ENCODE data around the gene EEF1A2. TPM values are rescaled to one million over a fixed set of nuclear protein-coding genes. Genes with fewer than 3 reads are reported as not detected.

Gene EEF1A2
- total RNA-seq, 4 donors from 2014 or later, result 0.75 to 5.0 (median 3.3) TPM

DNA sequence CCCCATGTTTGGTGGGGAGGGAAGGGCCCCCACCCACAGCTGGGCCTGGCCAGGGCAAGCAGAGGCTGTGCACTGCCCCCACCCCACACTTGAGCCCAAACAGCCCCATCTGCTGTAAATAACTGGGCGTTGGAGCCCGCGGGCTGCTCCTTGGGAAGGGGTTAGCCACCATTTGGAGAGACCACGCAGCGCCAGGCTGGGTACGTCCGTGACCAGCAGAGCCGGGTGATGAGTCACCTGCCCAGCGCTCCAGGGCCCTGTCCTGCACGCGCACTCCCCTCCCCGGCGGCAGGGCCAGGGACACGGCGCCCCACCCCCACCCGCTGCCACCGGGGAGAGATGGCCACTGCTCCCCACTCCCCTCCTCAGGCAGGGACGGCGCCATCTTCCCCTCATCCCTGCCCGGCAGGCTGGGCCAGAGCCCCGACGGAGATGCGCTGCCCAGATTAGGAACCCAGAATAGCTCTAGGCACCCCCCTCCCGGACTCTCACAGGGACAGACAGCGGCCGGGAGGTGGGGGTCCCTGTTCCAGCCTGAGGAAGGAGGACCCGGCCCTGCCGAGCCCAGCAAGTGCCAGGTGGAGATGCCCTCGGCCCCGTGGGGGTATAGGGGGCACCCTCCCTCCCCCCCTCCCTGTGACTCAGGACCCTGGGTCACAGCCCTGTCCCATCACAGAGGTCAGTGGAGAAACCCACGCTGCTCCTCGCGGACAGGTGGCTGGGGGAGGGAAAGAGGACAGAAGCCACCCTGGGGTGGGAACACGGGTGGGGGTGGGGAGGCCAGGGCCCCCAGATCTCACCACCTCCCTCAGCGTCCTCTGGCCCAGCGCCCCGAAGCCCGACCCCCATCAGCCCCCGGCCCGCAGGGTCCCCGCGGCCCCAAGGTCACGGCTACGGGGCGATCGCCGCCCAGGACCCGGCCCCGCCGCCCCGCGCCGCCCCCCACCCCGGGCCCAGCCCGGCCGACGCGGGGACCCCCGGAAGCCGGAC, 642 bp downstream of the EEF1A2 start:
- no peaks in the 10 kb centered on the region for H3K9me3 ChIP-seq
- WGBS, 2 donors (ENCODE audit: low coverage in 1 of 2), result 10% methylated on average over 34 of the region's 60 CpGs; no CpG with 5 or more reads in 1 of the 2 donors
- TF ChIP-seq POLR2A (IDR thresholded peaks at IDR 0.05), result no peak
- TF ChIP-seq POLR2AphosphoS5 (IDR thresholded peaks at IDR 0.05), result no peak
- no peak for TF ChIP-seq EP300 (IDR thresholded peaks at IDR 0.05; ENCODE audit: low read depth)
- TF ChIP-seq, protein P1, sequence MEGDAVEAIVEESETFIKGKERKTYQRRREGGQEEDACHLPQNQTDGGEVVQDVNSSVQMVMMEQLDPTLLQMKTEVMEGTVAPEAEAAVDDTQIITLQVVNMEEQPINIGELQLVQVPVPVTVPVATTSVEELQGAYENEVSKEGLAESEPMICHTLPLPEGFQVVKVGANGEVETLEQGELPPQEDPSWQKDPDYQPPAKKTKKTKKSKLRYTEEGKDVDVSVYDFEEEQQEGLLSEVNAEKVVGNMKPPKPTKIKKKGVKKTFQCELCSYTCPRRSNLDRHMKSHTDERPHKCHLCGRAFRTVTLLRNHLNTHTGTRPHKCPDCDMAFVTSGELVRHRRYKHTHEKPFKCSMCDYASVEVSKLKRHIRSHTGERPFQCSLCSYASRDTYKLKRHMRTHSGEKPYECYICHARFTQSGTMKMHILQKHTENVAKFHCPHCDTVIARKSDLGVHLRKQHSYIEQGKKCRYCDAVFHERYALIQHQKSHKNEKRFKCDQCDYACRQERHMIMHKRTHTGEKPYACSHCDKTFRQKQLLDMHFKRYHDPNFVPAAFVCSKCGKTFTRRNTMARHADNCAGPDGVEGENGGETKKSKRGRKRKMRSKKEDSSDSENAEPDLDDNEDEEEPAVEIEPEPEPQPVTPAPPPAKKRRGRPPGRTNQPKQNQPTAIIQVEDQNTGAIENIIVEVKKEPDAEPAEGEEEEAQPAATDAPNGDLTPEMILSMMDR (IDR thresholded peaks at IDR 0.05), result no peak
- DNase-seq, result no peak
- no peaks in the 10 kb centered on the region for H3K36me3 ChIP-seq
- intact Hi-C loops (cut with DNase I; ENCODE audit: low total_unique reads) (no loop called here), in situ Hi-C loops (cut with MboI; ENCODE audit: low pct_ligation_motif_present in 1 of 4, low pct_unique_long_range_greater_than_20kb in 1 of 4, low sequenced_read_pairs in 3 of 4) (no loop called here)
- H3K4me3 ChIP-seq, result peak overlapping the region in 2 of 4 donors; percentile 29 to 44
- H3K4me1 ChIP-seq, result peaks cover 0 to 19% (median 13%) of the 10 kb centered on the region in 4 donors
- peaks cover 73% of the 10 kb centered on the region for H3K27me3 ChIP-seq
- H3K27ac ChIP-seq, result no peak overlapping the region

DNA sequence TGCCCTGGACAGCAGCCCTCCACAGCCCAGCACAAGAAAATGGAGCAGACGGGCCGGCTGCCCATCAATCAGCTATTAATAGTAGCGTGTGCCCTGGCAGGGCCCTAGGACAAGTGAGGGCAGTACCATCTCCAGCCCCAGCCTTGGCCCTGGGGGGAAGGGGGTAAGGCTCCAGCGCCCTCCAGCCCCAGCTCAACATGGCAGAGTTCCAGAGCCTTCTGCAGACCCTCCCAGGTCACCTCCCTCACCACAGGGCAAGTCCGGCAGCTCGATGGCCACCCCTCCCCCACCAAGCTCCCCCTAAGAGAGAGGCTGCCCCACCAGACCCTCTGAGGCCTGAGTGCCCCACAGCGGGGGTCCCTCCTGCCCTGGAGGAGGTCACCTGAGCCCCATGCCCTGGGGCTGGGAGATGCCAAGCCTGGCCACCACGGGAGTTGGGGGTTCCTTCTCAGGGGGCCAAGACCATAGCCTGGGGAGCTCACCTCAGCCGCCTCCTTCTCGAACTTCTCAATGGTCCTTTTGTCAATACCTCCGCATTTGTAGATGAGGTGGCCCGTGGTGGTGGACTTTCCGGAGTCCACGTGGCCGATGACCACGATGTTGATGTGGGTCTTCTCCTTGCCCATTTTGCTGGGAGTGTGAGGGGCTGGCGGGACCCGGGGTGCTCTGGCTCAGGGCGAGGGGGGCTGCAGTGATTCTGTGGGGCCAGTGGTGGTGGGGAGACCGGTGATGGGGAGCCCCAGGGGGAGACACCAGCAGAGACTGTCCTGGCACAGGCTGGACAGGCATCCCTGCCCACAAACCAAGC, 1.5 kb downstream of the EEF1A2 start:
- Histone ChIP-seq H3K36me3 (no peaks in the 10 kb centered on the region), H3K4me1 (peaks cover 0 to 19% (median 13%) of the 10 kb centered on the region in 4 donors), H3K9me3 (no peaks in the 10 kb centered on the region), H3K27me3 (peaks cover 65% of the 10 kb centered on the region), H3K4me3 (no peak overlapping the region), H3K27ac (no peak overlapping the region)
- TF ChIP-seq POLR2AphosphoS5 (IDR thresholded peaks at IDR 0.05) (no peak), EP300 (IDR thresholded peaks at IDR 0.05; ENCODE audit: low read depth) (no peak)
- in situ Hi-C loops (cut with MboI; ENCODE audit: low pct_ligation_motif_present in 1 of 4, low pct_unique_long_range_greater_than_20kb in 1 of 4, low sequenced_read_pairs in 3 of 4), result no loop called here
- DNase-seq, result no peak
- intact Hi-C loops (cut with DNase I; ENCODE audit: low total_unique reads), result no loop called here
- WGBS, 2 donors (ENCODE audit: low coverage in 1 of 2), result 60% methylated on average over 2 to 19 of the region's 20 CpGs

DNA sequence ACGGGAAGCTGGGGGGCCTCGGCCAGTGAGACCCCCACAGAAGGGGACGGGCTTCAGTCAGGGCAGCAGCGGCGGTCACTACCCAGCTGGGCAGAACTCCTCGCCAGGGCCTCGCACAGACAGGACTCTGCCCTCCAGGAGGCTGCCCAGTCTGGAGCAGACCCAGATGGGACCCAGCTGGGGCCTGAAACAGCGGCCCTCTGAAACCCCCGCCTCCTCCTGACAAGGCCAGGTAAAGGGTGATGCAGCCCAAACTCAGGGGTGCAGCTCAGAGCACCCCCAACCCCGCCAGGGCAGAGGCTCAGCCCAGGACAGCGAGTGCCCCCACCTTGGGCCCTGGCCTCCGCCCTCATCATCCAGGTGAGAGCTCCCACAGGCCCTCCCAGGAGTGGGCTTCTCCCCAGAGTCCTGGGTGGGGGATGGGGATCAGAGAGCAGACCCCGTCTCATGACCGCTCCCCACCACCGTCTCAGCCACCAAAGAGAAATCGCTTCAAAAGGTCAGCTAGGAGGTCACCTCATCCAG, 2.2 kb downstream of the EEF1A2 start:
- Histone ChIP-seq H3K36me3 (no peaks in the 10 kb centered on the region), H3K4me3 (peak overlapping the region in 3 of 4 donors; percentile 7 to 37 (median 10)), H3K9me3 (no peaks in the 10 kb centered on the region), H3K27ac (no peak overlapping the region), H3K4me1 (peaks cover 0 to 19% (median 13%) of the 10 kb centered on the region in 4 donors), H3K27me3 (peaks cover 58% of the 10 kb centered on the region)
- 54% methylated on average over 13 of the region's 16 CpGs; no CpG with 5 or more reads in 1 of the 2 donors for WGBS, 2 donors (ENCODE audit: low coverage in 1 of 2)
- no peak for DNase-seq
- intact Hi-C loops (cut with DNase I; ENCODE audit: low total_unique reads) (no loop called here), in situ Hi-C loops (cut with MboI; ENCODE audit: low pct_ligation_motif_present in 1 of 4, low pct_unique_long_range_greater_than_20kb in 1 of 4, low sequenced_read_pairs in 3 of 4) (no loop called here)
- TF ChIP-seq POLR2AphosphoS5 (IDR thresholded peaks at IDR 0.05), result no peak
- TF ChIP-seq, protein P1 (IDR thresholded peaks at IDR 0.05), result no peak
- TF ChIP-seq EP300 (IDR thresholded peaks at IDR 0.05; ENCODE audit: low read depth), result no peak
- no peak for TF ChIP-seq POLR2A (IDR thresholded peaks at IDR 0.05)

DNA sequence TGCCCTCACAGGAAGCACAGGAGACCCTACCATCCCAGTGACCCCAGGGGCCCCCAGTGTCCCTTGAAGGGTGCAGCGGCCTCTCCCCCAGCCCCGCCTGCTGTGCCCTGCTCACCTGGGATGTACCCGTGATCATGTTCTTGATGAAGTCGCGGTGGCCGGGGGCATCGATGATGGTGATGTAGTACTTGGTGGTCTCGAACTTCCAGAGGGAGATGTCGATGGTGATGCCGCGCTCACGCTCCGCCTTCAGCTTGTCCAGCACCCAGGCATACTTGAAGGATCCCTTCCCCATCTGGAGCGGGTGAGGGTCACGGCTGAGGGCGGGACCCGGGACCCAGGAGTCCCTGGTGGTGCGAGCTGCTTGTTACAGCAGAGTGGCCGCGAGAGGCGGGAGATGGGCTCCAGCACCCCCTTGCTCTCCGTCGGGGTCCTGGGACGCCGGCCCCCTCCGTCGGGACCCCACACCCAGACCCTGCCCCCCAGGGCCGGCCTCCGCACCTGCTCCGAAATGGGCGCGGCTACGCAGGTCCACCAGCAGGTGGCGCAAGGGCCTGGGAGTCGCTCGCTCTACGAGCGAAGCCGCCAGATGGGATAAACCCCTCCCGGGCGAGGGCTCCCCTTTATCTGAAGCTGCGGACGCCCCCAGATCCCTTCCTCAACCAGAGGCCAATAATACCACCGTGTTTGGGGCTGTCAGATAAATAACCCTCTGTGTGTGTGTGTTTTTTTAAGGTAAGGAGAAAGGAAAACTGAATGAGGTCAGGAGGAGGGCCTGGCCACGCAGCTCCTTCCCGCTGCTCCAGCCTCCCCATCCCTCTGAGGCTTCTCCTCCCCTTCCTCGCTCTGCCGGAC, 2.9 kb downstream of the EEF1A2 start:
- peak overlapping the region in 3 of 4 donors; percentile 7 to 37 (median 10) for H3K4me3 ChIP-seq
- in situ Hi-C loops (cut with MboI; ENCODE audit: low pct_ligation_motif_present in 1 of 4, low pct_unique_long_range_greater_than_20kb in 1 of 4, low sequenced_read_pairs in 3 of 4), result no loop called here
- peaks cover 55% of the 10 kb centered on the region for H3K27me3 ChIP-seq
- no peaks in the 10 kb centered on the region for H3K9me3 ChIP-seq
- H3K27ac ChIP-seq, result no peak overlapping the region
- 22% methylated on average over 37 of the region's 48 CpGs; no CpG with 5 or more reads in 1 of the 2 donors for WGBS, 2 donors (ENCODE audit: low coverage in 1 of 2)
- intact Hi-C loops (cut with DNase I; ENCODE audit: low total_unique reads), result no loop called here
- DNase-seq, result peak; percentile 71
- TF ChIP-seq POLR2AphosphoS5 (IDR thresholded peaks at IDR 0.05) (no peak), POLR2A (IDR thresholded peaks at IDR 0.05) (no peak), EP300 (IDR thresholded peaks at IDR 0.05; ENCODE audit: low read depth) (no peak)
- TF ChIP-seq, protein P1 (IDR thresholded peaks at IDR 0.05), result peak; percentile 89 to 99 (median 97)
- no peaks in the 10 kb centered on the region for H3K36me3 ChIP-seq
- H3K4me1 ChIP-seq, result peaks cover 0 to 19% (median 13%) of the 10 kb centered on the region in 4 donors

Data from transverse colon (tissue), 4 donors.